H7 (cell line): ENCODE data around the gene CISD3. TPM values are rescaled to one million over a fixed set of nuclear protein-coding genes. Genes with fewer than 3 reads are reported as not detected.
A peak's percentile ranks its signal among the peaks of the same experiment; 100 is the strongest.

Experiments used
- DNase-seq: peaks from one replicate; pipeline ENCODE4 v3.0.0; 2012
- H3K27me3 ChIP-seq: 2 replicates; pipeline ENCODE4 v1.6.0; 2011; ENCODE audit warnings: mild to moderate bottlenecking, low read length; ENCODE audit not compliant: control insufficient read depth, insufficient read depth
- H3K36me3 ChIP-seq: replicated peaks from 2 replicates; pipeline ENCODE4 v1.5.1; 2011; ENCODE audit warnings: low read length; ENCODE audit not compliant: control insufficient read depth, insufficient read depth
- H3K4me3 ChIP-seq: 2 replicates; pipeline ENCODE4 v1.5.1; 2011; ENCODE audit warnings: low read depth, mild to moderate bottlenecking, control low read depth, low read length, moderate library complexity; ENCODE audit not compliant: insufficient read depth
- total RNA-seq: library from RNA; depleted of rRNA; stranded (reverse); fragments of >200 nt; shearing (Covaris generic); gene quantifications from 2 replicates; pipeline ENCODE4 v1.2.3, GENCODE V29; 2014

Gene CISD3
- total RNA-seq, 1 experiment from 2014 or later = 2.9 TPM

DNA sequence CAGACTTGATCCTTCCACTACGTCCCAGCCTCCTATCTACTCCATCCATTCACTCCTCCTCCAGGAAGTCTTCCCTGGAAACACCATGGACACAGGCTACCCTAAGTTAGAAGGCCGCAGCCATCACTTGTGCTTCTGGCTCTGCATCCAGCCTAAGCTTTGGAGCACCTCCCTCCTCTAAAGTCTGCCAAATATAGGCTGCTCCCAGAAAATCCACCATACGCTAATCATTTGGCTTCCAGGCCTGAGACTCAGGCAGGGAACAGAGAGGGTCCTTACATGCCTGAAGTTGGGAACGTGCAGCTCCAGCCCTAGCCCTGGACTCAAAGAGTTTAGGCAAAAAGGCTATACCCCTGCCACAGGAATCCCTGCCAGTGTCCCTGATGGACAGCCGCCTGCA lies 11.3 kb downstream of the CISD3 start:
- Histone ChIP-seq H3K36me3 (peaks cover 19% of the 10 kb centered on the region), H3K4me3 (no peak overlapping the region), H3K27me3 (no peaks in the 10 kb centered on the region)
- DNase-seq = no peak

GRCh38 chr17:38741921-38742410 lies 11.8 kb downstream of the CISD3 start:
- Histone ChIP-seq H3K27me3 (no peaks in the 10 kb centered on the region), H3K36me3 (peaks cover 19% of the 10 kb centered on the region), H3K4me3 (no peak overlapping the region)
- peak; percentile 30 for DNase-seq

GRCh38 chr17:38742411-38743308 lies 12.5 kb downstream of the CISD3 start:
- Histone ChIP-seq H3K4me3 (no peak overlapping the region), H3K36me3 (peaks cover 19% of the 10 kb centered on the region), H3K27me3 (no peaks in the 10 kb centered on the region)
- DNase-seq = peak; percentile 30

GRCh38 chr17:38743556-38744171 lies 13.5 kb downstream of the CISD3 start:
- DNase-seq = peak; percentile 86

DNA sequence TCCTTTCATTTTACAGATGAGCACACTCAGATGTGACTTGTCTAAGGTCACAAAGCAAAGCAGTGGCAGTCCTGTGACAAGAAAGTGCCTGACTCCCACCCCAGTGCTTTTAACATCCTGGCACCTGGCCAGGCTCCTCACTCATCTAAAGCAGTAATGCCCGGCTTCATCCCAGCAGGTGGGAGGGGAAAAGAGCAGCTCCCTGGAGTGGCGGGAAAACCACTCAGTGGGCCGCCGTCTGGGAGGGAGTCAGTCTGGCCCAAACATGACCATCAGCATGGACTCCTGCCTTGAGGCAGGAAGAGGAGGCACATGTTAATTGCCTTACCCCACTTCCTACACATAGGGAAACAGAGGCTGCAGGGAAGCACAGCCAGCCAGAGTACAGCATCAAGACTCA lies 15.4 kb downstream of the CISD3 start:
- no peaks in the 10 kb centered on the region for H3K27me3 ChIP-seq
- no peaks in the 10 kb centered on the region; the same call in 1 of the 2 replicates for H3K36me3 ChIP-seq
- no peak overlapping the region; the same call in 1 of the 2 replicates for H3K4me3 ChIP-seq
- no peak for DNase-seq

More at GRCh38 chr17:38743556-38744171, 13.5 kb downstream of the CISD3 start:
- Histone ChIP-seq H3K27me3 (no peaks in the 10 kb centered on the region), H3K36me3 (peaks cover 11% of the 10 kb centered on the region), H3K4me3 (no peak overlapping the region)

DNA sequence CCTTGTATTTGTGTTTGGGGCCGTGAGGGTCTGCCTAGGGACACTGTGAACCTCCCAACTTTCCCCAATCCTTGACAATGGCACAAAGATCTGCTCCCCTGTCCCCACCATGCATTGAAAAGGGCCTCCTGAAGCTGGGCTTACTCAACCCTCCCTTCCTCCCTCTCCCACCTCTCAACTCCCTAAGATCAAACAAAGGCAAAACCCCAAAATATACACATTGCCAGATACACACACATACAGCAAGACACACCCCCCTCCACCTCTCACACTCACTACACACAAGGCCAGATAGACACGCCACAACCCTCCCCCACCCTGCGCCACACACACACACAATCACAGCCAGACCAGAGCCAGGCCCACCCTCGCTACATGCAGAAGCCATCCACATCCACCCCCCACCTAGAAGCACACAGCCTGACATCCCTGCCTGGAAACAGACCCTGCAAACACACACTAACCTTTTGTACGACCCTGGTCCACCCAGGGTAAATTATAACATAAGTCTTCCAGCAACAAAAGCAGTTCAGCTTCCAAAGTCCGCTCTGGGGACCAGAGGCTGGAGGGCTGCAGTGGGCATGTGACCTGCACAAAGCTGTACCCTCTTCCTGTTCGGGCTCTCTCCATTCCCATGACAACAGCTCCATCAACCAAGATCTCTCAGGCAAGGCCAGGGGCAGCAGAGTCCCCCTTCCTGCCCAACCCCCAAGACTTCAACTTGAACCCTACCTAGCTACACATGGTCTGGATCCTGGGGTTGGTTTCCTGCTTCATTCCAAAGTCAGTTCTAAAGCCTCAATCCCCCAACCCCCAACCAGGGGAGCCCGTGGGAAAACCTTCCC lies 16.1 kb downstream of the CISD3 start:
- peak overlapping the region; percentile 99 for H3K4me3 ChIP-seq
- H3K36me3 ChIP-seq = no peaks in the 10 kb centered on the region; the same call in 1 of the 2 replicates
- peak; percentile 42 for DNase-seq
- no peaks in the 10 kb centered on the region; the same call in 1 of the 2 replicates for H3K27me3 ChIP-seq

GRCh38 chr17:38746849-38747462 lies 16.8 kb downstream of the CISD3 start:
- no peak for DNase-seq
- Histone ChIP-seq H3K4me3 (peak overlapping the region; percentile 99), H3K27me3 (no peaks in the 10 kb centered on the region; the same call in 1 of the 2 replicates), H3K36me3 (no peaks in the 10 kb centered on the region; the same call in 1 of the 2 replicates)

- peak; percentile 95 for DNase-seq
- Histone ChIP-seq H3K4me3 (peak overlapping the region; percentile 99), H3K36me3 (no peaks in the 10 kb centered on the region; the same call in 1 of the 2 replicates), H3K27me3 (no peaks in the 10 kb centered on the region; the same call in 1 of the 2 replicates)
Observed at GRCh38 chr17:38747463-38748148, 17.5 kb downstream of the CISD3 start.

DNA sequence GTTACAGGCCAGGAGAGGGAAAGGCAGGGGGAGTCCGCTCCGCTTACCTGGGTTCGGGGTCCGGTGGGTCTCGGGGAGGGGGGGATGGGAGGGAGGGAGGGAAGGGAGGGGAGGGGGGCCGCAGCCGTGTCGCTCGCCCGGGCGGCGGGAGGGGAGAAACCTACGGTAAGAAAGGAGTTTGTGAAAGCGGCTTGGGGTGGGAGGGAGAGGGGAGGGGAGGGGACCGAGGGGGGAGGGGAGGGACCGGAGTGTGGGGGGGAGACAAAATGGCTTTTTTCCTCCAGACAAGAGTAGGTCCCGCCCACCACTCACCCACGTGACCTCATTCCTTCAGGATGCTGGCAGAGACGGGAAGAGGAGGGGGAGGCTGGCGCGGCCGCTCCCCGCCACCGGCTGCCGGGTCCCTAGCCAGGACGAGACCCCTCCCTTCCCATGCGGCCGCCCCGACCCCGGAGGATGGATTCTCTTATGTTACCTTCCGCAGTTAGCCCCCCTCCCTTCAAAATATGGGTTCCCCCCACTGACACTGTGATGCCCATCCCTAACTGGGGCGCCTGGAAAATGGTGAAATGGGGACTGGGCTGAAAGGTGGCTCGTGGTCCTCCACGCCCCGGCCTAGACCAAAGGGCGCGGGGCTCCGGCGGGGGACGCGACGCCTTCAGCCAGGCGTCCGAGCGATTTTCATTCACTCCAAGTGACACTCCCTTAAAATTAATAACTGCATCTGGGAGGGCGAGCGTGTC lies 18.2 kb downstream of the CISD3 start, which contains the start of gene PCGF2:
Gene PCGF2, minus strand, starts transcription at position 188 of the 743 bp plus-strand sequence. CDS start 7,934 bp downstream, outside the sequence.
- H3K4me3 ChIP-seq = peak within 1 kb of the TSS; percentile 99
- H3K27me3 ChIP-seq = no peaks in the 10 kb centered on the region; the same call in 1 of the 2 replicates
- H3K36me3 ChIP-seq = no peaks in the 10 kb centered on the region
- peak; percentile 97 for DNase-seq

- H3K27me3 ChIP-seq = no peaks in the 10 kb centered on the region; the same call in 1 of the 2 replicates
- peak overlapping the region; percentile 99 for H3K4me3 ChIP-seq
- H3K36me3 ChIP-seq = no peaks in the 10 kb centered on the region
- peak; percentile 65 for DNase-seq
Observed at GRCh38 chr17:38748892-38749222, 18.7 kb downstream of the CISD3 start.

- Histone ChIP-seq H3K36me3 (peaks cover 2% of the 10 kb centered on the region), H3K4me3 (peak overlapping the region; percentile 99), H3K27me3 (no peaks in the 10 kb centered on the region; the same call in 1 of the 2 replicates)
- DNase-seq = peak; percentile 88
Observed at GRCh38 chr17:38749223-38750043, 19.3 kb downstream of the CISD3 start.

DNA sequence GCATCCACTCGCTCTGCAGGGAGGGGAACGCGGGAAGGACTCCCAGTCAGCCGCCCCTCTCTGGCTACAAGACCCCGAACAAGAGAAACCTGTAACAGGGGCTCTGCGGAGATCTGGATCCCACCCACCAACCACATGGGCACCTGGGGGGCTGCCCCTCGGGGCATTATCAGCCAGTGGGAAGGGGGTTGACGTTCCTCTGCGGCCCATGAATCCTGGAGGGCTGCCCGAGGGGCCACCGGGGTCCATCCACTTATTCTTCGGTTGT lies 19.8 kb downstream of the CISD3 start:
- no peaks in the 10 kb centered on the region; the same call in 1 of the 2 replicates for H3K27me3 ChIP-seq
- H3K36me3 ChIP-seq = peaks cover 6% of the 10 kb centered on the region
- peak overlapping the region; percentile 99 for H3K4me3 ChIP-seq
- DNase-seq = no peak
